A549 (cell line): ENCODE results near the gene RBMS3.

Experiments used
- EP300 ChIP-seq, 2 experiments: fragments of >200 bp; sonication (Bioruptor Twin); formaldehyde crosslinking; IDR thresholded peaks; 2 replicates in 1 of 2; 3 replicates in 1 of 2; pipeline ENCODE4 v1.6.1; 2016 to 2017
- HEYL ChIP-seq: fragments of 250-450 bp; sonication (Bioruptor Pico); IDR thresholded peaks from 2 replicates; pipeline ENCODE4 v1.8.0; 2021; ENCODE audit warnings: mild to moderate bottlenecking, moderate library complexity
- MAZ ChIP-seq: fragments of 150-350 bp; IDR thresholded peaks from 2 replicates; pipeline ENCODE4 v1.6.1; 2014; ENCODE audit warnings: antibody characterized with exemption, low read depth, low read length, borderline replicate concordance
- TF ChIP-seq, protein P1 (sequence below): fragments of >200 bp; sonication (Bioruptor Twin); formaldehyde crosslinking; IDR thresholded peaks from 3 replicates; pipeline ENCODE4 v1.5.1; 2016
- TF ChIP-seq, protein P2 (sequence below): fragments of 200-600 bp; sonication (generic); IDR thresholded peaks from 2 replicates; pipeline ENCODE4 v1.6.1; 2016; ENCODE audit warnings: antibody characterized with exemption, mild to moderate bottlenecking, moderate library complexity

DNA sequence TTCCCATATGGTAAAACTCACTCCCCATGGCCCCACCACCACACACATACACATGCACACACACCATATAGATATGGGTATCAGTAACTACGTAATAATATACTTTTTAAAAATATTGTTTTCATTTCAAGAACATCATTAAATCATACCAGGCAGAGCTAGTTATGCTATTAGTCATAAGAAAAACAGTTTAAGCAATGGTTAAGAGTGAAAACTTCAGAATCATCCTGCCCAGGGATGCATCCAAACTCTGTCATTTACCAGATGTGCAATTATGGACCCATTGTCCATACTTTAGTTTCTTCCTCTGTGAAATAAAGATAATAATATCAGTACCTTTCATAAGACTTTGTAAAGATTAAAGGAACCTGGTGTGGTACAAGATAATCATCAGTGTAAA, 608.3 kb downstream of the RBMS3 start:
- TF ChIP-seq, protein P1, sequence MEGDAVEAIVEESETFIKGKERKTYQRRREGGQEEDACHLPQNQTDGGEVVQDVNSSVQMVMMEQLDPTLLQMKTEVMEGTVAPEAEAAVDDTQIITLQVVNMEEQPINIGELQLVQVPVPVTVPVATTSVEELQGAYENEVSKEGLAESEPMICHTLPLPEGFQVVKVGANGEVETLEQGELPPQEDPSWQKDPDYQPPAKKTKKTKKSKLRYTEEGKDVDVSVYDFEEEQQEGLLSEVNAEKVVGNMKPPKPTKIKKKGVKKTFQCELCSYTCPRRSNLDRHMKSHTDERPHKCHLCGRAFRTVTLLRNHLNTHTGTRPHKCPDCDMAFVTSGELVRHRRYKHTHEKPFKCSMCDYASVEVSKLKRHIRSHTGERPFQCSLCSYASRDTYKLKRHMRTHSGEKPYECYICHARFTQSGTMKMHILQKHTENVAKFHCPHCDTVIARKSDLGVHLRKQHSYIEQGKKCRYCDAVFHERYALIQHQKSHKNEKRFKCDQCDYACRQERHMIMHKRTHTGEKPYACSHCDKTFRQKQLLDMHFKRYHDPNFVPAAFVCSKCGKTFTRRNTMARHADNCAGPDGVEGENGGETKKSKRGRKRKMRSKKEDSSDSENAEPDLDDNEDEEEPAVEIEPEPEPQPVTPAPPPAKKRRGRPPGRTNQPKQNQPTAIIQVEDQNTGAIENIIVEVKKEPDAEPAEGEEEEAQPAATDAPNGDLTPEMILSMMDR: no peak
- TF ChIP-seq EP300 (IDR thresholded peaks at IDR 0.05) (no peak), MAZ (no peak), HEYL (CRISPR knock-in tag) (no peak)
- TF ChIP-seq, protein P2, sequence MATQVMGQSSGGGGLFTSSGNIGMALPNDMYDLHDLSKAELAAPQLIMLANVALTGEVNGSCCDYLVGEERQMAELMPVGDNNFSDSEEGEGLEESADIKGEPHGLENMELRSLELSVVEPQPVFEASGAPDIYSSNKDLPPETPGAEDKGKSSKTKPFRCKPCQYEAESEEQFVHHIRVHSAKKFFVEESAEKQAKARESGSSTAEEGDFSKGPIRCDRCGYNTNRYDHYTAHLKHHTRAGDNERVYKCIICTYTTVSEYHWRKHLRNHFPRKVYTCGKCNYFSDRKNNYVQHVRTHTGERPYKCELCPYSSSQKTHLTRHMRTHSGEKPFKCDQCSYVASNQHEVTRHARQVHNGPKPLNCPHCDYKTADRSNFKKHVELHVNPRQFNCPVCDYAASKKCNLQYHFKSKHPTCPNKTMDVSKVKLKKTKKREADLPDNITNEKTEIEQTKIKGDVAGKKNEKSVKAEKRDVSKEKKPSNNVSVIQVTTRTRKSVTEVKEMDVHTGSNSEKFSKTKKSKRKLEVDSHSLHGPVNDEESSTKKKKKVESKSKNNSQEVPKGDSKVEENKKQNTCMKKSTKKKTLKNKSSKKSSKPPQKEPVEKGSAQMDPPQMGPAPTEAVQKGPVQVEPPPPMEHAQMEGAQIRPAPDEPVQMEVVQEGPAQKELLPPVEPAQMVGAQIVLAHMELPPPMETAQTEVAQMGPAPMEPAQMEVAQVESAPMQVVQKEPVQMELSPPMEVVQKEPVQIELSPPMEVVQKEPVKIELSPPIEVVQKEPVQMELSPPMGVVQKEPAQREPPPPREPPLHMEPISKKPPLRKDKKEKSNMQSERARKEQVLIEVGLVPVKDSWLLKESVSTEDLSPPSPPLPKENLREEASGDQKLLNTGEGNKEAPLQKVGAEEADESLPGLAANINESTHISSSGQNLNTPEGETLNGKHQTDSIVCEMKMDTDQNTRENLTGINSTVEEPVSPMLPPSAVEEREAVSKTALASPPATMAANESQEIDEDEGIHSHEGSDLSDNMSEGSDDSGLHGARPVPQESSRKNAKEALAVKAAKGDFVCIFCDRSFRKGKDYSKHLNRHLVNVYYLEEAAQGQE: no peak
